Activated naive CD4-positive, alpha-beta T cell treated with anti-CD3 and anti-CD28 coated beads, Interleukin-2, amount 50 U/mL, for 16 hours (primary cell): ENCODE measurements around the gene IER5.
A peak's percentile ranks its signal among the peaks of the same experiment; 100 is the strongest.

Experiments
- DNase-seq: peaks from one replicate; pipeline ENCODE4 v3.0.0-alpha.2; 2020

IER5 gene

DNA sequence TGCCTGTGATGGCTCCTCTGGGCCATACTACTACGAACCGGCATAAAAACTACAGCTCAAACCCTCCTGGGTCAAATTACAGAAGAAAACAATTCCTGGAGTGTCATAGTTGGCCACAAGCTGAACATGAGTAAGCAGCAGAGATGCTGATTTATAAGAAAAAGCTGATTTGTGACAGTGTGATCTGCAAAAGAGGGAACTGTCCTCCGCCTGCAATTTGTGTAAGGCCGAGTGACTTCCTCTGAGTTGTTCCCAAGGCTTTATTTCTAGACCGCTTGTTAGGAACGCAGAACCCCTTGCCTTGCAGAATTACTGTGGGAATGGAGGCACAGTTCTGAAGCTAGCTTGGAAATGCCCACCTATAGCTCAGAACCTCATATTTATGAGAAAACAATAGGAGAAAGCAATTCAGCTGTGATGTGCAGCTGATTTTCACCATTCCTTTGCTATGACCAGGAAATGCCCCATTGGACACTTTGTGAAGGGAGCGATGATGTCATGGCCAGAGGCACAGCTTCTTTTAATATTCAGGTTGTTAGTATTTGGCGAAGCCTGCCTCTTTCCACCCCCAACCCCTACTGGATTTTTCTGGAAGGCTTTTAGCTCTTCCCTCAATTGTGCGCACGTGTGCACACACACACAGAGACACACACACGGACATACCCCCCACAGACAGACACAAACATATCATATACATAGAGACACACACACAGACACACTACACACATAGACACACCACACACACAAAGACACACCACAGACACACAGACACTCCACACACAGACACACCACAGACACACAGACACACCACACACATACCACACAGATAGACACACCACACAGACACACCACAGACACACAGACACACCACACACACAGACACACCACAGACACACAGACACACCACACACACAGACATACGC is 47.6 kb downstream of the IER5 start:
- DNase-seq, result no peak

DNA sequence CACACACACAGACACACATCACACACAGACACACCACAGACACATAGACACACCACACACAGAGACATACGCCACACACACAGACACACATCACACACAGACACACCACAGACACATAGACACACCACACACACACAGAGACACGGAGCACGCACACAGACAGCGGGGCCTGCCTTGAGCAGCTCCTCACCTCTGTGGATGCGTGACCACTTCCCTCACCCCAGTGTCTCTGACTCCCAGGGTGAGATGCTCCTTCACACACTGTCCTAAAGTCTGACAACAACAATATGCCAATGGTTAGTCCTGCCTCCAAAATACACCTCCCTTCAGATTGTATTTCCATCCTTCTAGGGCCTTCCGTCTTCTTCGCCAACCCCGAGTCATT is 48.2 kb downstream of the IER5 start:
- no peak for DNase-seq

DNA sequence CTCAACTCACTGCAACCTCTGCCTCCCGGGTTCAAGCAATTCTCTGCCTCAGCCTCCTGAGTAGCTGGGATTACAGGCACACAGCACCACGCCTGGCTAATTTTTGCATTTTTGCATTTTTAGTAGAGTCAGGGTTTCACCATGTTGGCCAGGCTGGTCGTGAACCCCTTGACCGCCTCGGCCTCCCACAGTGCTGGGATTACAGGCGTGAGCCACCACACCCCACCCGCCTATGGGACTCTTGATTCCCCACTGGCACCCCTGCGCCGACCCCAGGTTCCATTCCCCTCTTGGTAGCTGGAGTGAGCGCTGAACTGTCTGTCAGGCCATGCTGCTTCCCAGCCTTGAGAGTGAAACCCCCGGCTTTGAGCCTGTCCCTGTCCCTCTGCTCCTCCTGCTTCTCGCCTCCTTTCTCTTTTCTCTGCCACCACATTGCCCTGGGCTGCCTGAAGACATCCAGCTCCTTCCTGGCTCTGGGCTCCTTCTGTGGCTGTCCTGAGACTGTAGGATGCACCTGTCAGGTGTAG is 48.8 kb downstream of the IER5 start:
- no peak for DNase-seq

DNA sequence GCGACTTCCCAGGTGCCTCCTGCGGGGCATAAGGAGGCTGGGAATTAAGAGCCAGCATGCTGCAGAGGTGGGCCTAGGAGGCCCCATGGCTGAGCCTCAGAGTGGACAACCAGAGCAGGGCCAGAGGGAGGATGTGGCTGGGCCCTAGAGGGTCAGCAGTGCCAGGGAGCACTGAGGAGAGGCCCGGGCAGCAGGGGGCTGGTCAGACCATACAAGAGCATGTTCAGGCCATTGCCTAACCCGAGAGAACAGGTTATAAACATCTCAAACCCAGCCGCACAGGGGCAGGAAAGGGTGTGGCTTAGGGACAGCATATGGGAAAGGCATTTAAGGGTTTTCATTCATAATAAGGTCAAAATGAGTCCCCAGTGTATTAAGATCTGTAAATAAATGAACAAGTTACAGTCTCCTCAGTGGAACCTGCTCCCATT is 51.1 kb downstream of the IER5 start:
- no peak for DNase-seq

DNA sequence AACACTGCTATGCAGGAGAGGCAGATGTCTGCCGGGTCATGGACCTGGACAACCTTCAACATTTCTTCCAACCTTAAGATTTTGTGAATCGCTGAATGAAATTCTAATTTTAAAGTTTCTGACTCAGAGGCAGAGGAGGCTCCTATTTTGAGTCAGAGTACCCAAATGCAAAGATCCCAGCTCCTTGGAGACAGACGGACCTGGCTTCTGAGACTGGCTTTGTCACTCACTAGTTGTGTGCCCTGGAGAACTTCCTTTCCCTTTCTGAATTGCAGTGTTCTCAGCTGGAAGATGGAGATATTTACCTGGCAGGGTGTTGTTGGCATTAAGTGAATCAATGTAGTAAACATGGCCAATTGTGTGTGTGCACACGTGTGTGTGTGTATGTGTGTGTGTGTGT is 51.9 kb downstream of the IER5 start:
- peak; percentile 25 for DNase-seq

DNA sequence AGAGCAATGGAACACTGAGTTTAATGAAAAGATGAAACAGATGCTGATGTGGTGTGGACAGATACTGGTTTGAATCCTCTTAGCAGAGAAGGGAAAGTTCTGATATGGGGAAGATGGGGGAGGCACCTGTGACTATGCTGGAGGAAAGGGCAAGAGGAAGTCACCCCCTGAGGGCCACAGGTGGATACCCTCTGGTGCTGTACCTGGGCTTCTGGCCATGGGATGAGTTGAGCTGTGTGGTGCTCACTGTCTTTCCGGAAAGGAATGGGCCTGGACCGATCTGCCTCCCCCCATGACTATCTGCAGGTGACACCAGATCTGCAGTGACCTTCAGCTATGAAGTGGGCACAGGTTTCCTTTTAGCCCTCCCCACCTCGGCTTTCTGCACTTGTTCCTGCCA is 52.4 kb downstream of the IER5 start:
- no peak for DNase-seq

DNA sequence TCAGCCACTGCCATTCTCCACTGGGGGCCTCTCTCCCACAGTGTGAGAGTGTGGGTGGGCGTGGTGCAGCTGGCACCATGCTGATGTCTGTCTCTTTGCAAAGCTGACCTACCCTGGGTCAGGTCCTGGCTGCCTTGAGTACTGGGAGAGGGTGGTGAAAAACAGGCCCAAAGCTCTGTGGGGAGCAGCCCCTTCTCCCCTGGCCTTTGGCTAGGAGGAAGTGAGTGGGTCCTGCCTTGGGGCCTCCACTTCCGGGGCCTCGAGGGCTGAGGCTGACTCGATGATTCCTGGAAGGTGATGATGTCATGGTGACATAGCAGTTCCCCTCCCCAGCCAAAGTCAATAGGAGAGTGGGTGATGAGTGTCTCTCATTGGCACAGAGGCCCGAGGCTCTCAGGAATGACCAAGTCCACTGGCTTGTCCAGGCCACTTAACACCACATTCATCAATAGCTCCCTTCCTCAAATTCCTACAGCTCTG is 53.0 kb downstream of the IER5 start:
- peak; percentile 55 for DNase-seq
